Endothelial cell of umbilical vein (primary cell): ENCODE data around the gene WDR7.

Experiments used
- POLR2A ChIP-seq: IDR thresholded peaks from 2 replicates; pipeline ENCODE4 v1.6.1; 2012; ENCODE audit warnings: low read depth, mild to moderate bottlenecking, control low read depth, low read length
- POLR2AphosphoS5 ChIP-seq: IDR thresholded peaks from 2 replicates; pipeline ENCODE4 v1.6.1; 2012; ENCODE audit warnings: low read depth, mild to moderate bottlenecking, control low read depth, low read length, moderate library complexity; ENCODE audit not compliant: insufficient read depth
- TF ChIP-seq, protein P1 (sequence below), 2 donors: IDR thresholded peaks; 1 replicate in 1 of 2; 2 replicates in 1 of 2; pipeline ENCODE4 v1.5.1; 2011; ENCODE audit warnings: low read length in 2 of 2, mild to moderate bottlenecking in 2 of 2, moderate library complexity in 2 of 2, control low read depth in 1 of 2, inconsistent platforms in 1 of 2, low read depth in 1 of 2; ENCODE audit not compliant: insufficient read depth in 1 of 2; ENCODE audit errors: extremely low read depth in 1 of 2

DNA sequence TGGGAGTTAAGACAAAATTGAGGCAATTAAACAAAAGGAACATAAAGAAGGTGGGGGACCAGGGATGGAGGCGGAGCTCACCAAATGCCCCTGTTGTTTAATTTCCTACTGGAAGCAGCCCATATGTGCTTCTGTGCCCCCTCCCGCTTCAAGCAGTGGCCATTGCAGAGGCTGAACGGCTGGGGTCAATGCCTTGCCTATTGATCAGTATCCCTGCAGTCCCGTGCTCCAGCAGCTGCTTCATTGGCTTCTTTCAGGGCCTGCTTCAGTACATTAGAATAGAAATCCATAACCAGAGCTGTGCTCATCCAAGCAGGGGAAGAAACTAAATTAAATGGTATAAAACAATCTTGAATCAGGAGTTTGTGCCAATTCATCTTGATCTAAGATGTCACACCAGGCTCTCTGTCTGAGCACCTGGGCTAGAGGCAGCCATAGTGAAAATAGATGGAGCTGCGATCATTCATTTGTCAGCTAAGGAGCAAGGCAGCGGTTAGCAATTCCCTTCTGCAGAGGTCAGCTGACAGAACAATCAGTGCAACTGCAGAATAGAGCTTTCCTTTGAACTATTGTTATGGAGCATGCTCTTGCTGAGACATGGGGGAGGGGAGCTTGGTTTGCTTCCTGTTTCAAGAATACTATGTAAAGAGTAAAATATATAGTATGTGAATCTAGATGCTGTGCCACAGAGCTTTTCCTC, 222.4 kb downstream of the WDR7 start:
- TF ChIP-seq, protein P1, sequence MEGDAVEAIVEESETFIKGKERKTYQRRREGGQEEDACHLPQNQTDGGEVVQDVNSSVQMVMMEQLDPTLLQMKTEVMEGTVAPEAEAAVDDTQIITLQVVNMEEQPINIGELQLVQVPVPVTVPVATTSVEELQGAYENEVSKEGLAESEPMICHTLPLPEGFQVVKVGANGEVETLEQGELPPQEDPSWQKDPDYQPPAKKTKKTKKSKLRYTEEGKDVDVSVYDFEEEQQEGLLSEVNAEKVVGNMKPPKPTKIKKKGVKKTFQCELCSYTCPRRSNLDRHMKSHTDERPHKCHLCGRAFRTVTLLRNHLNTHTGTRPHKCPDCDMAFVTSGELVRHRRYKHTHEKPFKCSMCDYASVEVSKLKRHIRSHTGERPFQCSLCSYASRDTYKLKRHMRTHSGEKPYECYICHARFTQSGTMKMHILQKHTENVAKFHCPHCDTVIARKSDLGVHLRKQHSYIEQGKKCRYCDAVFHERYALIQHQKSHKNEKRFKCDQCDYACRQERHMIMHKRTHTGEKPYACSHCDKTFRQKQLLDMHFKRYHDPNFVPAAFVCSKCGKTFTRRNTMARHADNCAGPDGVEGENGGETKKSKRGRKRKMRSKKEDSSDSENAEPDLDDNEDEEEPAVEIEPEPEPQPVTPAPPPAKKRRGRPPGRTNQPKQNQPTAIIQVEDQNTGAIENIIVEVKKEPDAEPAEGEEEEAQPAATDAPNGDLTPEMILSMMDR (IDR thresholded peaks at IDR 0.05; ENCODE audit: extremely low read depth in 1 of 2, insufficient read depth in 1 of 2, low read depth in 1 of 2, low read length in 2 of 2) = no peak
- TF ChIP-seq POLR2AphosphoS5 = no peak
- TF ChIP-seq POLR2A = no peak
